SK-MEL-5 (cell line): ENCODE data around the gene ZCCHC10. TPM values are rescaled to one million over a fixed set of nuclear protein-coding genes. Genes with fewer than 3 reads are reported as not detected.
"Not testable (repeated sequence)": the region's sequence is repeated elsewhere in the genome, so short reads cannot be mapped to it uniquely, and the experiment has no call there.

Experiments
- DNase-seq: peaks from one replicate; pipeline ENCODE4 v3.0.0-alpha.2; 2016; ENCODE audit warnings: low read depth, low spot score
- in situ Hi-C: cut with HindIII; loops from 2 replicates; pipeline ENCODE4 v1.10.0; 2016; ENCODE audit warnings: low sequenced_read_pairs, high pct_unique_total_duplicates, low pct_unique_long_range_greater_than_20kb
- small RNA-seq, 2 experiments: library from RNA; depleted of rRNA; stranded (forward); fragments of <200 nt; gene quantifications; one replicate each; pipeline ENCODE3, GENCODE V24; 2014
- total RNA-seq: library from RNA; depleted of rRNA; stranded (reverse); fragments of >200 nt; shearing (Covaris generic); gene quantifications from 2 replicates; pipeline ENCODE4 v1.2.3, GENCODE V29; 2014; rRNA removed

Gene ZCCHC10
- total RNA-seq, 1 experiment from 2014 or later = 20.1 TPM

DNA sequence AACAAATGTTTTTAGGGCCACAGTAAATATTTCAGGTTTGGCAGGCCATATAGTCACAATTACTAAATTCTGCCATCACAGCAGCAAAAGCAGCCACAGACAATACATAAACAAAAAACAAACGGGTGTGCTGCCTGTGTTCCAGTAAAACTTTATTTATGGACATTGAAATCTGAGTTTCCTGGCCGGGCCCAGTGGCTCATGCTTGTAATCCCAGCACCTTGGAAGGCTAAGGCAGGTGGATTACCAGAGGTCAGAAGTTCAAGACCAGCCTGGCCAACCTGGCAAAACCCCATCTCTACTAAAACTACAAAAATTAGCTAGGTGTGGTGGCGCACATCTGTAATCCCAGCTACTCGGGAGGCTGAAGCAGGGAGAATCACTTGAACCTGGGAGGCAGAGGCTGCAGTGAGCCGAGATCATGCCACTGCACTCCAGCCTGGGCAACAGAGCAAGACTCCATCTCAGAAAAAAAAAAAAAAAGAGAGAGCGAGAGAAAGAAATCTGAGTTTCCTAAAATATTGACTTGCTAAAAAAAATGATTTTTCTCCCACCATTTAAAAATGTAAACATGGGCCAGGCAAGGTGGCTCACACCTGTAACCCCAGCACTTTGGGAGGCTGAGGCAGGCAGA, 70.1 kb downstream of the ZCCHC10 start:
- DNase-seq, in situ Hi-C loops: not testable (repeated sequence)

DNA sequence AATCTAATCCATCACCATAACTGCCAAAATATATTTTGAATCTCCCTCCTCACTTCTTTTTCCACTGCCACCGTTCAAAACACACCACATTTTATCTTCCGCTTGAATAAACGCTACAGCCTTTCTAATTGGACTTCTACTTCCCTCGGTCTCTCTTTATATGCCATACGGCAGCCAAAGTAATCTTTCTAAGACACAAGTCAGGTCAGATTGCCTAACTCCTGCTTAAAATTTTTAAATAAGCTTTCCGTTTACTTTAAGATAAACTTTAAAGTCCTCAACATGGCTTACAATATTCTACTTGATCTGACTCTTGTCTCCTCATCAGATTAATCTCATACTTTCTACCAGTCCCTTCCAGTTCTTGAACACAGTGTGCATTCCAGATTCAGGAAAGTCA, 72.6 kb downstream of the ZCCHC10 start:
- no peak for DNase-seq
- in situ Hi-C loops = no loop called here

DNA sequence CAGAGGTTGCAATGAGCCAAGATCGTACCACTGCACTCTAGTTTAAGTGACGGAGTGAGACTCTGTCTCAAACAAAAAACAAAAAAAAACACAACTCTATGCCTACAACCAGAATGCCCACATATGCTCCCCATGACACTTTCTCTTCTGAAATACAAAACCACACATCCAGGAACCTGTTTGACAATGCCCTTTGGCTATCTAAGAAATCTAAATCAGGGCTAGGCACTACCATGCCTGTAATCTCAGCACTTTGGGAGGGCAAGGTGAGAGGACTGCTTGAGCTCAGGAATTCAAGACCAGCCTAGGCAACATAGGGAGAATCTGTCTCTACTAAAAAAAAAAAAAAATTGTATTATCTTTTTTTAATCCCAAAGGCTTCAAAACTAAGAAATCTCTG, 73.5 kb downstream of the ZCCHC10 start:
- no peak for DNase-seq
- in situ Hi-C loops = no loop called here

DNA sequence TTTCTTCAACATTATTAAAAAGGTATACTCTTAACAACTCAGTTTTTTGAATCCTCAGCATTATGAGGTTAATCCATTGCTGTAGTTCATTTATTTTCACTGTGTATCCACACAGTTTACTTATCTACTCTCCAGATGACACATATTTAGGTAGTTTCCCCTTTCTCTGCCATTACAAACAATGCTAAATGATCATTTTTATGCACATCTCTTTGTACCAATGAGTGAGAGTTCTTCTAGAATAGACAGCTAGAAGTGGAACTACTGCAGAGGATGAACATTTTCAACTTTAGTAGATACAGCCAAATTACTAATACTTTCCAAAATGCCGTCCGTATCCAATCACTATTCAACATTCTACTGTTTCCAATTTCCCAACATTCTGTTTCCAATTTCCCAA, 74.5 kb downstream of the ZCCHC10 start:
- no peak for DNase-seq
- in situ Hi-C loops = no loop called here

DNA sequence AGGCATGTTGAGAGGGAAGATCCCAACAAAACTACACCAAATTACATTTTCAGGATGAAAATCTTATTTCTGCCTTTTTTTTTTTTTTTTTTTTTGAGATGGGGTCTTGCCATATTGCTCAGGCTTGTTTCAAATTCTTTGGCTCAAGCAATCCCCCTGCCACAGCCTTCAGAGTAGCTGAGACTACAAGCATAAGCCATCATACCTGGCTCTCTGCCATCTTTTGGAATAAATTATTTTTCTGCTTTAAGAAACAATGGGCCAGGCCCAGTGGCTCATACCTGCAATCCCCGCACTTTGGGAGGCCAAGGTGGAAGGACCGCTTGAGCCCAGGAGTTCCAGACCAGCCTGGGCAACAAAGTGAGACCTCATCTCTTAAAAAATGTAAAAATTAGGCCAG, 77.2 kb downstream of the ZCCHC10 start:
- in situ Hi-C loops = no loop called here
- no peak for DNase-seq

DNA sequence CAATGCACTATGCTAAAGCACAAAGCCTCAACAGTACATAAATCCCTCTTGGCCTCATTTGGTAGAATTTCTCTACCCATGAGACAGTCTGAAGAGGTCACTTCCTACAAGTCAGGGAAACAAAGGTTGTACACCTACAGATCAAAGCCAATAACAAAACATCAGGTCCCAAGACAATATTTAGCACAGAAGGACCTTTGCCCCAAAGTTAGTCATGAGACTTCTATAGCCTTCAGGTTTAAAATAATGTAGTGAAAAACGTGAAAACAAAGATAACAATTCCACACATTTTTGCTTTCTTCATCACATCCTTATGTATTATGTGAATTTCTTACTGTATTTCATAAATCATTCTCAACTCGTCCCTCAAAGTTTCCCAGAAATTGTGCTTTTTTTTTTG, 78.7 kb downstream of the ZCCHC10 start:
- DNase-seq = no peak
- in situ Hi-C loops = no loop called here

Small RNA genes within 50 kb of the gene (small RNA-seq; reads per million reads assigned to genes)
- gene AC113410.1 (0 reads per million in 2 experiments), gene AC113410.3 (0 to 0.02 reads per million in 2 experiments), gene ATP6V0E1P1 (0 reads per million in 2 experiments), gene RF00019 (0 reads per million in 2 experiments)

Other genes starting within 250 kb of the ZCCHC10 start
- 20.4 and 21.4 TPM in 2 replicates for gene SEPTIN8, start 249.3 kb downstream of the ZCCHC10 start, total RNA-seq
- gene SOWAHA, start 213.2 kb downstream of the ZCCHC10 start, total RNA-seq = not detected in 2 replicates
- gene SHROOM1, start 195.9 kb downstream of the ZCCHC10 start, total RNA-seq = 0.53 and 1.1 TPM in 2 replicates
- 0.11 and 0.13 TPM in 2 replicates for gene GDF9, start 160.1 kb downstream of the ZCCHC10 start, total RNA-seq
- gene UQCRQ, start 159.9 kb downstream of the ZCCHC10 start, total RNA-seq = 261 and 267 TPM in 2 replicates
- 1.1 and 1.9 TPM in 2 replicates for gene LEAP2, start 152.9 kb downstream of the ZCCHC10 start, total RNA-seq
- gene AFF4, start 62.9 kb downstream of the ZCCHC10 start, total RNA-seq = 40.5 and 40.8 TPM in 2 replicates
- 315 and 337 TPM in 2 replicates for gene HSPA4, start 25.5 kb upstream of the ZCCHC10 start, total RNA-seq